HG02885 (cell line): ENCODE measurements around the gene NXN.
"Not testable (repeated sequence)": the region's sequence is repeated elsewhere in the genome, so short reads cannot be mapped to it uniquely, and the experiment has no call there.

Experiments
- ATAC-seq: cut with Tn5 transposase; IDR thresholded peaks from one replicate; pipeline ENCODE4 v1.9.1; 2021; ENCODE audit warnings: mild to moderate bottlenecking; ENCODE audit not compliant: unreplicated experiment, poor library complexity

The NXN gene

GRCh38 chr17:807523-808294 lies 171.9 kb downstream of the NXN start:
- no peak for ATAC-seq

- ATAC-seq: no peak
Observed at GRCh38 chr17:806781-807522, 172.6 kb downstream of the NXN start.

GRCh38 chr17:806346-806745 lies 173.2 kb downstream of the NXN start:
- ATAC-seq: no peak

GRCh38 chr17:805886-806285 lies 173.7 kb downstream of the NXN start:
- ATAC-seq: not testable (repeated sequence)

GRCh38 chr17:804541-805435 lies 174.8 kb downstream of the NXN start:
- ATAC-seq: no peak

- no peak for ATAC-seq
Observed at GRCh38 chr17:802901-803881, 176.4 kb downstream of the NXN start.

GRCh38 chr17:802481-802880 lies 177.1 kb downstream of the NXN start:
- no peak for ATAC-seq

GRCh38 chr17:801660-802059 lies 177.9 kb downstream of the NXN start:
- no peak for ATAC-seq

GRCh38 chr17:800446-801242 lies 178.9 kb downstream of the NXN start:
- ATAC-seq: no peak

GRCh38 chr17:799261-799660 lies 180.3 kb downstream of the NXN start:
- ATAC-seq: no peak

- no peak for ATAC-seq
Observed at GRCh38 chr17:798246-798645, 181.3 kb downstream of the NXN start.

GRCh38 chr17:797236-797840 lies 182.2 kb downstream of the NXN start:
- ATAC-seq: no peak

- no peak for ATAC-seq
Observed at GRCh38 chr17:796609-797008, 183.0 kb downstream of the NXN start.

- ATAC-seq: no peak
Observed at GRCh38 chr17:795721-796120, 183.9 kb downstream of the NXN start.

- no peak for ATAC-seq
Observed at GRCh38 chr17:795276-795675, 184.3 kb downstream of the NXN start.

GRCh38 chr17:794876-795275 lies 184.7 kb downstream of the NXN start:
- ATAC-seq: no peak

GRCh38 chr17:792277-792676 lies 187.3 kb downstream of the NXN start:
- no peak for ATAC-seq

- ATAC-seq: no peak
Observed at GRCh38 chr17:791829-792228, 187.7 kb downstream of the NXN start.

- ATAC-seq: not testable (repeated sequence)
Observed at GRCh38 chr17:790874-791247, 188.7 kb downstream of the NXN start.
